Epithelial cell of proximal tubule (primary cell): ENCODE measurements around the gene OPCML. TPM values are rescaled to one million over a fixed set of nuclear protein-coding genes. Genes with fewer than 3 reads are reported as not detected.

Source experiments
- DNase-seq: peaks from one replicate; pipeline ENCODE4 v3.0.0-alpha.2; 2011; ENCODE audit warnings: low read depth
- H3K4me3 ChIP-seq: 2 replicates; pipeline ENCODE4 v1.5.1; 2011; ENCODE audit warnings: low read depth, mild to moderate bottlenecking, low read length
- total RNA-seq: library from RNA; depleted of rRNA; stranded (reverse); fragments of >200 nt; gene quantifications from 2 replicates; pipeline ENCODE4 v1.2.3, GENCODE V29; 2015
- TF ChIP-seq, protein P1 (sequence below): conservative IDR thresholded peaks from 2 replicates; pipeline ENCODE4 v1.5.1; 2012; ENCODE audit warnings: low read depth, mild to moderate bottlenecking, low read length

OPCML gene
- total RNA-seq, 1 donor from 2014 or later = not detected

DNA sequence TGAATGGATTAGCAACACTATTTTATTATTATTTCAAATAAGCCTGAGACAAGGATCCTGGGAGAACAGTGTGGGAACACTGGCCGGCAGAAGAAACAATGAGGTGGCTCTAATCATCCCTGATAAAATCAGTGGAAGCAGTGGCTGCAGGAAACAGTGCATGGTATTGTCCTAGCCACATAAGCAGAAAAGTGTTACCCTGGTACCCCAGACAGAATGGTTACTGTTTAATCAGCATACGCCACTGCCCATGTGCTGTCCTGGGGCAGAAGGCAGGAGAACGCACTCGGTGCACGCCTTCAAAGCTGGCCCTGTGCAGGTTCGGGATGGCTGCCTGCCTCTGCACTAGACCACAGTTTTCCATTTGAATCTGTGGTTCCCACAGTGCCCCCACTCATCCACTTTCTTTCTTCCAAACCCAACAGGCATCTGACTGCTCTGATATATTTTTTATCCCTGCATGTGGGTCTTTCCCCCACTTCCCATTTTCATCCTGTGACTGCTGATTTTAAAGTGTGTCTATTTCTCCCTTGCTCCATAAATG lies 25.7 kb downstream of the OPCML start:
- H3K4me3 ChIP-seq = no peak overlapping the region
- no peak for DNase-seq
- TF ChIP-seq, protein P1, sequence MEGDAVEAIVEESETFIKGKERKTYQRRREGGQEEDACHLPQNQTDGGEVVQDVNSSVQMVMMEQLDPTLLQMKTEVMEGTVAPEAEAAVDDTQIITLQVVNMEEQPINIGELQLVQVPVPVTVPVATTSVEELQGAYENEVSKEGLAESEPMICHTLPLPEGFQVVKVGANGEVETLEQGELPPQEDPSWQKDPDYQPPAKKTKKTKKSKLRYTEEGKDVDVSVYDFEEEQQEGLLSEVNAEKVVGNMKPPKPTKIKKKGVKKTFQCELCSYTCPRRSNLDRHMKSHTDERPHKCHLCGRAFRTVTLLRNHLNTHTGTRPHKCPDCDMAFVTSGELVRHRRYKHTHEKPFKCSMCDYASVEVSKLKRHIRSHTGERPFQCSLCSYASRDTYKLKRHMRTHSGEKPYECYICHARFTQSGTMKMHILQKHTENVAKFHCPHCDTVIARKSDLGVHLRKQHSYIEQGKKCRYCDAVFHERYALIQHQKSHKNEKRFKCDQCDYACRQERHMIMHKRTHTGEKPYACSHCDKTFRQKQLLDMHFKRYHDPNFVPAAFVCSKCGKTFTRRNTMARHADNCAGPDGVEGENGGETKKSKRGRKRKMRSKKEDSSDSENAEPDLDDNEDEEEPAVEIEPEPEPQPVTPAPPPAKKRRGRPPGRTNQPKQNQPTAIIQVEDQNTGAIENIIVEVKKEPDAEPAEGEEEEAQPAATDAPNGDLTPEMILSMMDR = no peak

DNA sequence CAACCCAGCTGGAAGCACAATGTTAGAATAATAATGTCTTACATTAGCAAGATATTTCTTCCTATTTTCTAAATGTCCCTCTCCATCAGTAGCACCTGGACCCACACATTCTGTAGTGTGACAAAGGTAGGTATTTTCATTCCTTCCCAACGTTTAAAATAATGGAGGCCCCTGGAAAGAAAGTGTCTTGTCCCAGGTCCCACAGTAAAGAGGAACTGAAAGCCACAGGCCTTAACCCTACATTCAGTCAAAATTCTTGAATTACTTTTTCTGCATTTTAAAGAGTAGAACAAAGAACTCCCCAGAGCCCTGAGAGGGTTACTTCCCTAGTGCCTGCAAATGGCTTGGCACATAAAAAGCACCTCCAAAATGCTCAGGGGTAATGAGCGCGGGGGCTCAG lies 26.3 kb downstream of the OPCML start:
- H3K4me3 ChIP-seq = no peak overlapping the region
- DNase-seq = no peak
- TF ChIP-seq, protein P1 = no peak

DNA sequence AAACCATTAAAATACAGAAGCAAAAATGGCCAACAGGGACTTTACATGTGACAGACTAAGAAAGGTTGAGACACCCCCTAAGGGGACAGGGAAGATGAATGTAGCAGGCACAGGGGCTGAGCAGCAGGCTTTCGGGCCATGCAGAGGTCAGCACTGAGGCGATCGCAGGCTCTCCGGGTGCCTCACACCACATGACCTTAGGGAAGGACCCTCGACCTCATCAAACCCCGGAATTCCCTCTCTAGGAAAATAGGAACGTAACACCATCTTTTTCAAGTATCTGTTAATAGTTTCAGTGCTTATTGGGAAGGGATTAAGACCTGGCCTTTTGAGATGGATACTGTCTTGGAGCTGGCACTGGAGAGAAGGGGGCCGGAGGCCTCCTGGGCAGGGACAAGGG lies 27.4 kb downstream of the OPCML start:
- H3K4me3 ChIP-seq = no peak overlapping the region
- DNase-seq = no peak
- TF ChIP-seq, protein P1 = no peak

DNA sequence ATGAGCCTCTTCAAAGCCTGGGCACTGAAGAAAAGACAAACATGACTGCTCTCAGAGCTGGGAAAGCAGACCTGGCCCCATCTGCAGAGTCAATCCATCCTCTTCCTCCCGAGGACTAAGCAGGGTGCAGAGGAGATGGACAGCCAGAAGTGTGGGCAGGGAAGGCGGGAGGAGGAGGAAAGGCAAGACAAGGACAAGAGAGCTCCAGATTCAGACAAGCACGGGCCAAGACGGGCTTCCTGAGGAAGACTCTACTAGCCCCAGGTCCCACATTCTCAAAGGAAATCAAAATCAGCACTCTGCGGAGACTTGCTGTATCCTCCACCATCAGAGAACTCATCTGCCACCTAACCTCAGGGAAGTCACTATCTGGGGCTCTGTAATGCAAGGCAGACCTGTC lies 28.5 kb downstream of the OPCML start:
- H3K4me3 ChIP-seq = no peak overlapping the region
- DNase-seq = no peak
- TF ChIP-seq, protein P1 = no peak

DNA sequence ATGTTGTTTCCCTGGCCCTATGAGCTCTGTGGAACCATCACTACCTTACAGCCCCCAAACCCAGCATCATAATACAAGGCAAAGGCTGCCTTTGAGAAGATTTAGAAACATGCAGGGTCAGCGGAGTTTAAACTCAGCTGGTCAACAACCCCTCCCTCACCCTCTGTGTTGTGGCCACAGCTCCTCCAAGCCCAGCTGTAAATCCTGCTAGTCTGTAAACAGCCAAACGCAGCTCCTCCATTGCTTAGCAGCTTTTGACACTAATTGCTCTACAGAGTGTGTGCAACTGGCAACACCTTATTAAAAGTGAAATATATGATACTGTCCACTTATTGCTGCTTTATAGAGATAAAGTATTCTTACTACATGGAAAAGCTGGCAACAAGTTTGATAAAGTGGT lies 29.1 kb downstream of the OPCML start:
- H3K4me3 ChIP-seq = no peak overlapping the region
- TF ChIP-seq, protein P1 = no peak
- no peak for DNase-seq

DNA sequence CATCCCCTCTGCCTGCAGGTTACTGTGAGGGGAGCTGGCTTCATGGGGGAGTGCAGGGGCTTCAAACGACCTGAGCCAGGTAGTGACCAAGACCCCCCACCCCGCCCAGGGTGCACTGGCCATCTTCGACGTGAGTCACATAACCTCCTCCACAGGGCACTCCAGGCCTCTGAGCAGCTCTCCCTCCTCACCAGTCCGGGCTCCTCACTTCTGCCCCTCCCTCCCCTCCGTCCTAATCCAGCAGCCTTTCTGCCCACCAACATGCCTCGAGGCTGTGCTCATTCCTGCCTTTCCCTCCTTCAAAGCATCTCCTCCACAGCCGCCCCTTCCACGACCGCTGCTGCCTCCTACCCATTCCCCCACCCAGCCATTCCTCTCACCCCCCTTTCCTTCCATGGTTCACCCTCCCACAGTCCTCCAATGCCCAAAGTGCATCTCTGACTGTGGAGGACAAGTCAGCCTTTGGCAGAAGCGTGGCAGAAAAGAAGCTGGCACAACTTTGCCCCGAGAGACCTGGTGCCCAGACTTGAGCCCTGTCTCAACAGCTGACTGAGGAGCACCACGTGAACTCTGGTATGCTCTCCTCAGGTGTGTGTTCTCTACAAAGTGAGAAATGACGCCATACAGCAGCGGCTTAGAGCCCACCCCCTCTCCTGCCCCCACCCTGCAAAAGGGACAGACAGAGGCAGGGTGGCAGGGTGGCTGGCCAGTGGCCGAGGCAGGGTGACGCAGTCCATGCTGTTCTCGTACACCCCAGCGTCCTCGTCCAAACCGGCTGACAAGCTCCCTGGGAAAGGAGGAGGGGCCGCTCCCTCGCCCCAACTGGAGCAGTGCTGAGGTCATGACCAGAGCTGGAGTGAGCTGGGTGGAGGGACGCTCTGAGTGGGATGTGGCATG lies 30.4 kb downstream of the OPCML start:
- no peak for DNase-seq
- TF ChIP-seq, protein P1 = no peak
- H3K4me3 ChIP-seq = no peak overlapping the region
